HG03442 (cell line): ENCODE data around the gene OR1G1.
"Not testable (repeated sequence)": the region's sequence is repeated elsewhere in the genome, so short reads cannot be mapped to it uniquely, and the experiment has no call there.

Experiments
- ATAC-seq: cut with Tn5 transposase; IDR thresholded peaks from one replicate; pipeline ENCODE4 v1.9.1; 2021; ENCODE audit warnings: mild to moderate bottlenecking, moderate library complexity; ENCODE audit not compliant: unreplicated experiment

OR1G1 gene

DNA sequence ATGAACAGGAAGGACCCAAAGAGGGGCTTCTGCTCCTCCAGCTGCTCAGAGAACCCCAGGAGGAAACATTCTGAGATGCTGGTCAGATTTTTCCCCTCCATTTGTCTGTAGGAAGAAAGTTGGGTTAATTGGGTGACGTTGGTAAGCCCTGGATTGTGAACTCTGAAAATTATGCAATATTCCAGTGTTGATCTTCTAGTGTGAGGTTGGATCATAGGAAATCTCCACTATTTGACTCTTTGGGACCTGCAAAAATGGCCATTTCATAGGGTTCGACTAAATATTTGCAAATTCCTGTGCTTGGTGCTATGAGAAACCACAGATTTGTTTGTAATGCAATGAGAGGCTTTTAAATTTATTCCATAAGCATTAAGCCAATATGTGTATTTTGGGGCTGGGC is at the start of gene OR1G1:
TSS of gene OR1G1 (minus strand) at position 101 of the 400 bp plus-strand sequence. CDS start at position 101, 0 bp downstream.
- no peak for ATAC-seq

DNA sequence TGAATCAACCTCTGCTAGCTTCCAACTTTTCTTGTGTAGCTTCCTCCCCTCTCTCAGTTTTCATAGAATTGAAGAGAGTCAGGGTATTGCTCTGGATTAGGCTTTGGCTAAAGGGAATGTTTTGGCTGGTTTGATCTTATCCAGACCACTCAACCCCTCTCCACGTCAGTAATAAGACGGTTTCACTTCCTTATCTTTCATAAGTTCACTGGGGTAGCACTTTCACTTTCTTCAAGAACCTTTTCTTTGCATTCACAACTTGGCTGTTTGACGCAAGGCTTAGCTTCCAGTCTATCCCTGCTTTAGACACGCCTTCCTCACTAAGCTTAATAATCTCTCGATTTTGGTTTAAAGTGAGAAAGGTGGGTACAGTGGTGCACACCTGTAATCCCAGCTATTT is 40.2 kb upstream of the OR1G1 start:
- no peak for ATAC-seq

DNA sequence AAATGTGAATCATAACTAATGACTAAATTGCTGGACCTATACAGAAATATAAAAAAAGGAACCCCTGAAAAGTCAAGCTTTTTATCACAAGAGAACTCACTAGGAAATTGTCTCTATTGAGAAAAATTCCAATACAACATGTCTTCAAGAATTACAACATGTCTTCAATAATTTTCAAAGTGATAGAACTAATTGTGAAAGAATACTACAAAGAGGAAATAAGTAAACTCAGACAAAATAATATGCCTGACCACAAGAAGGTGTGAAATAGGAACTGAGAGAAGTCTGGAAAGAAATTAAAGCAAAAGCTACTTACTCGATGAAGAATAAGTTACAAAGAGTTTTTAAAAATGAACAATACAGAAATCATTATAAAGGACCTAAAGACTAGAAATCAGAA is 29.9 kb upstream of the OR1G1 start:
- ATAC-seq: no peak

DNA sequence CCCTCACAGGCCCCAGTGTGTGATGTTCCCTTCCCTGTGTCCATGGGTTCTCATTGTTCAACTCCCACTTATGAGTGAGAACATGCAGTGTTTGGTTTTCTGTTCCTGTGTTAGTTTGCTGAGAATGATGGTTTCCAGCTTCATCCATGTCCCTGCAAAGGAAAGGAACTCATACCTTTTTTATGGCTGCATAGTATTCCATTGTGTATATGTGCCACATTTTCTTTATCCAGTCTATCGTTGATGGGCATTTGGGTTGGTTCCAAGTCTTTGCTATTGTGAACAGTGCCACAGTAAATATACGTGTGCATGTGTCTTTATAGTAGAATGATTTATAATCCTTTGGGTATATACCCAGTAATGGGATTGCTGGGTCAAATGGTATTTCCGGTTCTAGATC is 10.1 kb upstream of the OR1G1 start:
- not testable (repeated sequence) for ATAC-seq

DNA sequence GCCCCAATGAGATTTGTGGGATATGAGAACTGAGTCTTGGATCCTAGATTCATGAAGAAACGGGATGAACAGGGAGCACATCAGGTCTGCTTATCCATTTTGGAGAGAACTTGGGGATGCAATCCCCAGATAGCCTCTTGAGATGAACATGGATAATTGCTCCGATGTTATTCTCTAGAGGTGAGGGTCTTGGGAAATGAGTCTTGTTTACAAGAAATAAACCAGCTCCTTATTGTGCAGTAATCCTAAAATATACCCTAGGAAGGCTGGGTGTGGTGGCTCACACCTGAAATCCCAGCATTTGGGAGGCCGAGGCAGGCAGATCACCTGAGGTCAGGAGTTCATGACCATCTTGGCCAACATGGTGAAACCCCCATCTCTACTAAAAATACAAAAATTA is 23.0 kb downstream of the OR1G1 start, which contains the start of gene OR1D2:
TSS of gene OR1D2 (minus strand) at position 101 of the 400 bp plus-strand sequence. CDS start 11,426 bp downstream, outside the sequence.
- no peak for ATAC-seq
